Stimulated activated CD4-positive, alpha-beta T cell treated with anti-CD3 and anti-CD28 coated beads, TNF-alpha, amount 100 ng/mL, for 48 hours (primary cell): ENCODE data around the gene ISOC2.
A peak's percentile ranks its signal among the peaks of the same experiment; 100 is the strongest.
"Not testable (repeated sequence)": the region's sequence is repeated elsewhere in the genome, so short reads cannot be mapped to it uniquely, and the experiment has no call there.

ENCODE experiments used
- DNase-seq, 3 donors: peaks; one replicate each; pipeline ENCODE4 v3.0.0-alpha.2; 2020; ENCODE audit warnings: low read depth in 3 of 3

The ISOC2 gene

GRCh38 chr19:55408533-55408872, 52.9 kb downstream of the ISOC2 start:
- no peak for DNase-seq

GRCh38 chr19:55407800-55408532, 53.5 kb downstream of the ISOC2 start:
- peak; percentile 92 to 97 (median 95) for DNase-seq

DNA sequence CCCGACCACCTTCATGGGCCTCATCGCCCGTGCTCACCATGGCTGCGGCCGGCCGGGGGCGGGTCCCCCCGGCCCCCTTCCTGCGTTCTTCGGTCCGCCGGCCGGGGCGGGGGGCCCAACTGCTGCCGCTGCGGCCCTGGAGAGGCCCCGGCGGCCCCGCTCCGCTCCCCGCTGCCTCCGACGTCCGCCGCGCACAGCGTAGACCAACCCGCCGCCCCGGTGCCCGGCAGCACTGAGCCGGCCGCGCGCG, 54.0 kb downstream of the ISOC2 start, which contains the start of gene UBE2S:
TSS of gene UBE2S (minus strand) at position 239 of the 250 bp plus-strand sequence. CDS start at position 40, 199 bp downstream.
- not testable (repeated sequence) for DNase-seq

GRCh38 chr19:55406826-55407549, 54.5 kb downstream of the ISOC2 start:
- no peak for DNase-seq

- no peak for DNase-seq
Observed at GRCh38 chr19:55406091-55406825, 55.2 kb downstream of the ISOC2 start.

DNA sequence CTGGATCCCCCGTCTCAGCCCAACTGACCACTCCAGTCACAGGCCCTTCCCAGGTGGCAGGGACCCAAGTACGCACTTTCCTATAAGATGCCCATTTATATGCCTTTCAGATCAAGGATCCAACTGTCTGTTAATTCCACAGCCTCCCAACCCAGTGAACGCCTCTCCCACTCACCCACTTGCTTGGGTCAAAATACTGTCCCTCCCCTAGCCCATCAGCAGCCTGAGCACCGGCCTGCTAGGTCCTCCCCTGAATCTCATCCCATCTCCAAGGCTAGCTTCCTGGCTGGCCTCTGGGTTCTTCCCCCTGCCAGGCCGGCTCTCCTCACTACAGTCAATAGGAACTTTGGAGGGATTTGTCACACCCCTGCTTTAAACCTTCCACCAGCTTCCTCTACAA, 55.8 kb downstream of the ISOC2 start:
- DNase-seq, result no peak
